SK-N-SH treated with all-trans-retinoic acid at 6 μM for 48 hours (cell line): ENCODE measurements around the gene ZFP3.
A peak's percentile ranks its signal among the peaks of the same experiment; 100 is the strongest.
"Not testable (repeated sequence)": the region's sequence is repeated elsewhere in the genome, so short reads cannot be mapped to it uniquely, and the experiment has no call there.

Experiments
- ATAC-seq: fragments of 200-7000 bp; cut with Tn5 transposase; 3 replicates; pipeline ENCODE4 v1.9.1; 2020; ENCODE audit warnings: mild to moderate bottlenecking, moderate library complexity
- ARNTL ChIP-seq: fragments of 450-650 bp; formaldehyde crosslinking; IDR thresholded peaks from 2 replicates; pipeline ENCODE4 v1.5.0; 2020; ENCODE audit warnings: low read depth, mild to moderate bottlenecking, moderate library complexity, borderline replicate concordance
- BACH2 ChIP-seq: fragments of 250-450 bp; sonication (Bioruptor Pico); IDR thresholded peaks from 2 replicates; pipeline ENCODE4 v1.9.0; 2021; ENCODE audit warnings: mild to moderate bottlenecking, borderline replicate concordance
- CSDC2 ChIP-seq: fragments of 250-450 bp; sonication (Bioruptor Pico); IDR thresholded peaks from 2 replicates; pipeline ENCODE4 v1.5.0; 2020; ENCODE audit warnings: mild to moderate bottlenecking, moderate library complexity
- CSRNP3 ChIP-seq: fragments of 250-450 bp; sonication (Bioruptor Pico); IDR thresholded peaks from 2 replicates; pipeline ENCODE4 v1.5.1; 2021; ENCODE audit warnings: mild to moderate bottlenecking, moderate library complexity
- ESRRG ChIP-seq: fragments of 250-450 bp; sonication (Bioruptor Pico); IDR thresholded peaks from 2 replicates; pipeline ENCODE4 v1.6.1; 2021; ENCODE audit warnings: mild to moderate bottlenecking
- ISL1 ChIP-seq: fragments of 250-450 bp; sonication (Bioruptor Pico); IDR thresholded peaks from 2 replicates; pipeline ENCODE4 v2.1.2; 2022; ENCODE audit warnings: mild to moderate bottlenecking, moderate library complexity
- OSR1 ChIP-seq: fragments of 250-450 bp; sonication (Bioruptor Pico); IDR thresholded peaks from 2 replicates; pipeline ENCODE4 v1.8.0; 2022; ENCODE audit warnings: moderate library complexity, mild to moderate bottlenecking, inconsistent platforms
- PATZ1 ChIP-seq: fragments of 250-450 bp; sonication (Bioruptor Pico); IDR thresholded peaks from 2 replicates; pipeline ENCODE4 v1.8.0; 2020; ENCODE audit warnings: mild to moderate bottlenecking, moderate library complexity, borderline replicate concordance
- POU6F1 ChIP-seq: fragments of 250-450 bp; sonication (Bioruptor Pico); IDR thresholded peaks from 2 replicates; pipeline ENCODE4 v1.8.0; 2021; ENCODE audit warnings: low read depth, mild to moderate bottlenecking, moderate library complexity, borderline replicate concordance
- PPARA ChIP-seq: fragments of 250-450 bp; sonication (Bioruptor Pico); IDR thresholded peaks from 2 replicates; pipeline ENCODE4 v1.5.0; 2020; ENCODE audit warnings: mild to moderate bottlenecking, borderline replicate concordance
- RARB ChIP-seq: fragments of 250-450 bp; sonication (Bioruptor Pico); IDR thresholded peaks from 2 replicates; pipeline ENCODE4 v1.8.0; 2021; ENCODE audit warnings: mild to moderate bottlenecking, moderate library complexity
- SNAI2 ChIP-seq: fragments of 250-450 bp; sonication (Bioruptor Pico); IDR thresholded peaks from 2 replicates; pipeline ENCODE4 v1.5.0; 2020; ENCODE audit warnings: mild to moderate bottlenecking, moderate library complexity
- TCF4 ChIP-seq: fragments of 250-450 bp; sonication (Bioruptor Pico); IDR thresholded peaks from 2 replicates; pipeline ENCODE4 v1.8.0; 2021; ENCODE audit warnings: mild to moderate bottlenecking, moderate library complexity, borderline replicate concordance
- TOX ChIP-seq: fragments of 250-450 bp; sonication (Bioruptor Pico); IDR thresholded peaks from 2 replicates; pipeline ENCODE4 v1.8.0; 2021; ENCODE audit warnings: mild to moderate bottlenecking, moderate library complexity, borderline replicate concordance
- TSHZ2 ChIP-seq: fragments of 250-450 bp; sonication (Bioruptor Pico); IDR thresholded peaks from 2 replicates; pipeline ENCODE4 v1.5.0; 2020; ENCODE audit warnings: mild to moderate bottlenecking, moderate library complexity
- ZC3H10 ChIP-seq: fragments of 250-450 bp; sonication (Bioruptor Pico); IDR thresholded peaks from 2 replicates; pipeline ENCODE4 v1.5.1; 2021; ENCODE audit warnings: mild to moderate bottlenecking, moderate library complexity
- ZFP3 ChIP-seq: fragments of 250-450 bp; sonication (Bioruptor Pico); IDR thresholded peaks from 2 replicates; pipeline ENCODE4 v1.5.0; 2020; ENCODE audit warnings: mild to moderate bottlenecking, moderate library complexity
- ZFP30 ChIP-seq: fragments of 450-650 bp; formaldehyde crosslinking; IDR thresholded peaks from 2 replicates; pipeline ENCODE4 v1.5.0; 2022; ENCODE audit warnings: mild to moderate bottlenecking, moderate library complexity
- ZNF565 ChIP-seq: fragments of 450-650 bp; formaldehyde crosslinking; conservative IDR thresholded peaks from 2 replicates; pipeline ENCODE4 v1.5.0; 2020; ENCODE audit warnings: low read depth, mild to moderate bottlenecking, moderate library complexity
- ZNF70 ChIP-seq: fragments of 450-650 bp; formaldehyde crosslinking; IDR thresholded peaks from 2 replicates; pipeline ENCODE4 v1.5.0; 2020; ENCODE audit warnings: mild to moderate bottlenecking, moderate library complexity
- ZNF8 ChIP-seq: fragments of 450-650 bp; formaldehyde crosslinking; IDR thresholded peaks from 2 replicates; pipeline ENCODE4 v1.5.0; 2020; ENCODE audit warnings: mild to moderate bottlenecking, moderate library complexity

The ZFP3 gene

GRCh38 chr17:5065227-5065744, 13.0 kb upstream of the ZFP3 start:
- TF ChIP-seq TSHZ2 (no peak), SNAI2 (CRISPR knock-in tag) (no peak), ZFP30 (no peak), ISL1 (0 out of 2 replicates have a peak, but pooled peaks have one; percentile 39)
- TF ChIP-seq, all 23 proteins: peak for 1
- peak; percentile 60; the same call in 2 of the 3 replicates for ATAC-seq

DNA sequence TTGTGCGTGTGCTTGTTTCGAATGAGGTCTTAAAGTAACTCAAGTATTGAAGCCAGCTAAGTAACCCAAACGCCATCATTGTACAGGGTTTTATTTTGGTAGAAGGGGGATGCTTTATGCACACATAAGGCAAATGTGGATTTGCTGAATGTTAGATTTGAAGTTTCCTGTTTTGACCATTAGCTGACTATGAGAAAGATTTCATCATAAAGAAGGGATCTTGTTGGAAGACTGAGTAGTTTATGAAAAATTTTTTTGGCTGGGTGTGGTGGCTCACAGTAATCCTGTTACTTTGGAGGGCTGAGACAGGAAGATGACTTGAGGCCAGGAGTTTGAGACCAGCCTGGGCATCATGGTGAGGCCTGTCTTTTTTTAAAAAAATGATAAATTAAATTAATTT, 10.0 kb upstream of the ZFP3 start:
- no peak for ATAC-seq
- no peak for TF ChIP-seq ESRRG
- no peak for TF ChIP-seq CSDC2 (CRISPR knock-in tag)
- no peak for TF ChIP-seq POU6F1 (CRISPR knock-in tag)
- TF ChIP-seq ZNF565 (CRISPR knock-in tag): no peak
- no peak for TF ChIP-seq PPARA (CRISPR knock-in tag)
- TF ChIP-seq CSRNP3 (CRISPR knock-in tag): no peak
- TF ChIP-seq ZNF8 (CRISPR knock-in tag): no peak
- no peak for TF ChIP-seq ARNTL (CRISPR knock-in tag)
- no peak for TF ChIP-seq ZFP3 (CRISPR knock-in tag)
- TF ChIP-seq TOX (CRISPR knock-in tag): no peak
- TF ChIP-seq ZFP30: no peak
- no peak for TF ChIP-seq PATZ1 (CRISPR knock-in tag)
- no peak for TF ChIP-seq BACH2 (CRISPR knock-in tag)
- no peak for TF ChIP-seq RARB (CRISPR knock-in tag)
- no peak for TF ChIP-seq TSHZ2
- TF ChIP-seq ZC3H10 (CRISPR knock-in tag): no peak
- TF ChIP-seq ZNF70: no peak
- TF ChIP-seq TCF4: no peak
- TF ChIP-seq OSR1 (CRISPR knock-in tag): no peak

GRCh38 chr17:5069724-5070123, 8.5 kb upstream of the ZFP3 start:
- TF ChIP-seq ZNF565 (CRISPR knock-in tag): no peak
- TF ChIP-seq ARNTL (CRISPR knock-in tag): no peak
- no peak for TF ChIP-seq TOX (CRISPR knock-in tag)
- TF ChIP-seq, all 23 proteins: peak for 0
- ATAC-seq: no peak

GRCh38 chr17:5075472-5075871, 2.8 kb upstream of the ZFP3 start:
- not testable (repeated sequence) for ATAC-seq

- not testable (repeated sequence) for ATAC-seq
Observed at GRCh38 chr17:5077275-5077674, 992 bp upstream of the ZFP3 start.
